ENCODE results near the gene WDTC1. TPM values are rescaled to one million over a fixed set of nuclear protein-coding genes. Genes with fewer than 3 reads are reported as not detected.

The WDTC1 gene
- total RNA-seq, 1 donor from 2014 or later = 18.2 TPM

DNA sequence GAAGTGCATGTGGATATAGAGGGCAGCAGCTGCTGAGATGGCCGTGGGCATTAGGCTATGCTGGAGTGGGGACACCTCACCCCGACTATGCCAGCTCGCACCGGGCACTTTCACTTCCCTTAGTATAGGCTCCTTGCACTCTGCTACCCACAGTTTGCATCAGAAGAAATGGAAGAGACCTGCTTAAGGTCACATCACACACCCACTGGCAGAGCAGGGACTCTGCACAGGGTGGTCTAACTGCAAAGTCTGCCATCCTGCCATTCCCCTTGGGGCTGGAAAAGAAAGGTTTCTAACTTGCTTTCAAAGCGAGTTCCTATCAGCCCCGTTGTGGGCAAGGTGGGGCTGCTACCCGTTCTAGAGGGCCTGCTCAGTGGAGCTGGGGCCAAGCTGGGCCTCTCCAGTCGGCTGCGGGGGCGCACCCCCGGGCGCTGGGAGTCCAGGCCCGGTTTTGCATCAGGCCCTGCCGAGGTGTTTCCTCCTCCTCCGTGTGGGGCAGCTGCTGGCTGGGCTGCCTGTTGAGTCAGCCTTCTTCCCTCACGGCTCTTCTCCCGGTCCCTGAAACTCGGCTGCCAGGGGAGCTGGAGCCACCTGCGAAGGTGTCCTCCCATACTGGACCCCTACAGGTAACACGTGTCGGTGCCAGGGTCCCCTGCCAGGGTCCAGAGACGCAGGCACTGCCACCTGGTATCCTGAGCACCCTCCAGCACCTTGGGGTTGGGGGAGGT lies 107.3 kb downstream of the WDTC1 start, which contains the start of gene SYTL1:
TSS of gene SYTL1 (plus strand) at position 498 of the 728 bp plus-strand sequence. CDS start 3,313 bp downstream, outside the sequence.
- H3K27me3 Mint-ChIP-seq (ENCODE audit: low read depth, unreplicated experiment) = peaks cover 3% of the 10 kb centered on the region

DNA sequence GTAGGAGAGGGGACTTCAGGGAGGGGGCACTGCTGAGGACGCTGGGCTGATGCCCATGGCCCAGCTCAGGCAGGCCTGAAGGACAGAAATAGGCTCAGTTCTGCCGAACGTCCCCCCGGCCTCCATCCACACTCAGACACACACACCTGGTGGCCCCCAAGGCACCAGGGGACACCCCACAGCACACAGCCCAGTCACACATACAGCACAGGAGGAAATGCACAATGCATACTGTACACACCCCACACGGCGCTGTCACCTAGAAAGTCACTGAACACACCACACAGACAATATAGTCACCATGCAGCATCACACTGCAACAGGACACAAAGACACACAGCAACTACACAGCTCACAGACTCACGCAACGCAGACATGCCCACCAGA lies 108.0 kb downstream of the WDTC1 start:
- Histone ChIP-seq H3K79me2 (ENCODE audit: insufficient read depth, low read length) (no peaks in the 10 kb centered on the region), H4K20me1 (ENCODE audit: insufficient read depth, low read length) (no peaks in the 10 kb centered on the region), H3K27me3 (ENCODE audit: insufficient read depth, low read length) (no peaks in the 10 kb centered on the region), H3K4me3 (ENCODE audit: insufficient read depth, low read depth, low read length) (no peak overlapping the region), H3K27ac (ENCODE audit: low read depth, low read length) (no peak overlapping the region), H2AFZ (ENCODE audit: low read depth, low read length) (no peak overlapping the region), H3K4me2 (ENCODE audit: low read length) (peak overlapping the region; percentile 64), H3K4me1 (ENCODE audit: insufficient read depth, low read length) (peaks cover 16% of the 10 kb centered on the region), H3K36me3 (ENCODE audit: insufficient read depth, low read length) (no peaks in the 10 kb centered on the region), H3K9ac (ENCODE audit: low read length) (no peak overlapping the region), H3K9me3 (ENCODE audit: insufficient read depth, low read depth, low read length) (no peaks in the 10 kb centered on the region)
- H3K9me3 Mint-ChIP-seq (ENCODE audit: unreplicated experiment) = no peaks in the 10 kb centered on the region
- FAIRE-seq (no peak), DNase-seq (ENCODE audit: low read depth) (no peak)
- H3K27me3 Mint-ChIP-seq (ENCODE audit: low read depth, unreplicated experiment) = peaks cover 3% of the 10 kb centered on the region
- H3K27ac Mint-ChIP-seq (ENCODE audit: unreplicated experiment) = peak overlapping the region; percentile 41
- peaks cover 6% of the 10 kb centered on the region for H3K36me3 Mint-ChIP-seq (ENCODE audit: low read depth, unreplicated experiment)
- H3K4me1 Mint-ChIP-seq (ENCODE audit: low read depth, unreplicated experiment) = peaks cover 35% of the 10 kb centered on the region
- TF ChIP-seq, protein P1, sequence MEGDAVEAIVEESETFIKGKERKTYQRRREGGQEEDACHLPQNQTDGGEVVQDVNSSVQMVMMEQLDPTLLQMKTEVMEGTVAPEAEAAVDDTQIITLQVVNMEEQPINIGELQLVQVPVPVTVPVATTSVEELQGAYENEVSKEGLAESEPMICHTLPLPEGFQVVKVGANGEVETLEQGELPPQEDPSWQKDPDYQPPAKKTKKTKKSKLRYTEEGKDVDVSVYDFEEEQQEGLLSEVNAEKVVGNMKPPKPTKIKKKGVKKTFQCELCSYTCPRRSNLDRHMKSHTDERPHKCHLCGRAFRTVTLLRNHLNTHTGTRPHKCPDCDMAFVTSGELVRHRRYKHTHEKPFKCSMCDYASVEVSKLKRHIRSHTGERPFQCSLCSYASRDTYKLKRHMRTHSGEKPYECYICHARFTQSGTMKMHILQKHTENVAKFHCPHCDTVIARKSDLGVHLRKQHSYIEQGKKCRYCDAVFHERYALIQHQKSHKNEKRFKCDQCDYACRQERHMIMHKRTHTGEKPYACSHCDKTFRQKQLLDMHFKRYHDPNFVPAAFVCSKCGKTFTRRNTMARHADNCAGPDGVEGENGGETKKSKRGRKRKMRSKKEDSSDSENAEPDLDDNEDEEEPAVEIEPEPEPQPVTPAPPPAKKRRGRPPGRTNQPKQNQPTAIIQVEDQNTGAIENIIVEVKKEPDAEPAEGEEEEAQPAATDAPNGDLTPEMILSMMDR (IDR thresholded peaks at IDR 0.05; ENCODE audit: insufficient read depth, low read depth, low read length) = no peak
- TF ChIP-seq EZH2 (IDR thresholded peaks at IDR 0.05; ENCODE audit: insufficient read depth, low read length) = no peak
- H3K4me3 Mint-ChIP-seq (ENCODE audit: unreplicated experiment) = peak overlapping the region; percentile 75

More for the DNA sequence above, 107.3 kb downstream of the WDTC1 start, which contains the start of gene SYTL1:
- Histone ChIP-seq H4K20me1 (ENCODE audit: insufficient read depth, low read length) (no peaks in the 10 kb centered on the region), H3K4me2 (ENCODE audit: low read length) (peak within 1 kb of the TSS; percentile 64), H3K36me3 (ENCODE audit: insufficient read depth, low read length) (no peaks in the 10 kb centered on the region), H3K79me2 (ENCODE audit: insufficient read depth, low read length) (no peaks in the 10 kb centered on the region), H3K9ac (ENCODE audit: low read length) (no peak within 1 kb of the TSS), H3K4me1 (ENCODE audit: insufficient read depth, low read length) (peaks cover 16% of the 10 kb centered on the region), H3K27ac (ENCODE audit: low read depth, low read length) (no peak within 1 kb of the TSS), H3K27me3 (ENCODE audit: insufficient read depth, low read length) (no peaks in the 10 kb centered on the region), H3K4me3 (ENCODE audit: insufficient read depth, low read depth, low read length) (peak within 1 kb of the TSS; percentile 3), H3K9me3 (ENCODE audit: insufficient read depth, low read depth, low read length) (no peaks in the 10 kb centered on the region), H2AFZ (ENCODE audit: low read depth, low read length) (peak within 1 kb of the TSS; percentile 44)
- Mint-ChIP-seq H3K4me1 (ENCODE audit: low read depth, unreplicated experiment) (peaks cover 30% of the 10 kb centered on the region), H3K9me3 (ENCODE audit: unreplicated experiment) (no peaks in the 10 kb centered on the region), H3K4me3 (ENCODE audit: unreplicated experiment) (peak within 1 kb of the TSS; percentile 75), H3K27ac (ENCODE audit: unreplicated experiment) (peak within 1 kb of the TSS; percentile 62), H3K36me3 (ENCODE audit: low read depth, unreplicated experiment) (peaks cover 5% of the 10 kb centered on the region)
- FAIRE-seq (no peak), DNase-seq (ENCODE audit: low read depth) (peak; percentile 53)
- TF ChIP-seq, protein P1 (IDR thresholded peaks at IDR 0.05; ENCODE audit: insufficient read depth, low read depth, low read length) = no peak
- no peak for TF ChIP-seq EZH2 (IDR thresholded peaks at IDR 0.05; ENCODE audit: insufficient read depth, low read length)
